ENCODE results near the gene CLCN6. TPM values are rescaled to one million over a fixed set of nuclear protein-coding genes. Genes with fewer than 3 reads are reported as not detected.
A peak's percentile ranks its signal among the peaks of the same experiment; 100 is the strongest.

CLCN6 gene
- total RNA-seq, 1 experiment from 2014 or later = 30.4 TPM

GRCh38 chr1:11766429-11766776 is 39.6 kb upstream of the CLCN6 start:
- peaks cover 12% of the 10 kb centered on the region for H3K4me1 ChIP-seq
- no peak overlapping the region for H3K27ac Mint-ChIP-seq (ENCODE audit: unreplicated experiment)
- no peaks in the 10 kb centered on the region for H3K36me3 Mint-ChIP-seq (ENCODE audit: insufficient read depth, unreplicated experiment)
- H3K4me3 Mint-ChIP-seq (ENCODE audit: unreplicated experiment) = no peak overlapping the region
- H3K27me3 Mint-ChIP-seq (ENCODE audit: insufficient read depth, unreplicated experiment) = no peaks in the 10 kb centered on the region
- no peak for TF ChIP-seq CTCF (IDR thresholded peaks at IDR 0.05; ENCODE audit: insufficient read depth in 1 of 2, low read depth in 1 of 2, low read length in 1 of 2, severe bottlenecking in 1 of 2, unreplicated experiment in 1 of 2)
- no peaks in the 10 kb centered on the region for H3K9me3 Mint-ChIP-seq (ENCODE audit: unreplicated experiment)
- ChIA-PET POLR2A (no interaction called here), CTCF (no interaction called here)
- no peaks in the 10 kb centered on the region for H3K9me3 ChIP-seq
- intact Hi-C loops (cut with micrococcal nuclease; ENCODE audit: unreplicated experiment) = no loop called here
- H3K36me3 ChIP-seq (ENCODE audit: control insufficient read depth, insufficient read depth, low read length) = no peaks in the 10 kb centered on the region
- no TSS peak for BruUV-seq (replicated peaks)
- H3K27me3 ChIP-seq (replicated peaks; ENCODE audit: control insufficient read depth, insufficient read depth, low read length) = no peaks in the 10 kb centered on the region
- H3K4me3 ChIP-seq (ENCODE audit: low read depth, low read length) = no peak overlapping the region
- no peak for DNase-seq
- H3K4me1 Mint-ChIP-seq (ENCODE audit: low read depth, unreplicated experiment) = peaks cover 6% of the 10 kb centered on the region

- intact Hi-C loops (cut with micrococcal nuclease; ENCODE audit: unreplicated experiment) = no loop called here
- BruUV-seq (replicated peaks) = no TSS peak
These were observed 37.9 kb upstream of the CLCN6 start for GRCh38 chr1:11767922-11768704.

GRCh38 chr1:11768821-11769220 is 37.2 kb upstream of the CLCN6 start:
- Mint-ChIP-seq H3K27ac (ENCODE audit: unreplicated experiment) (no peak overlapping the region), H3K36me3 (ENCODE audit: insufficient read depth, unreplicated experiment) (no peaks in the 10 kb centered on the region), H3K4me1 (ENCODE audit: low read depth, unreplicated experiment) (no peaks in the 10 kb centered on the region), H3K9me3 (ENCODE audit: unreplicated experiment) (no peaks in the 10 kb centered on the region), H3K27me3 (ENCODE audit: insufficient read depth, unreplicated experiment) (no peaks in the 10 kb centered on the region), H3K4me3 (ENCODE audit: unreplicated experiment) (no peak overlapping the region)
- Histone ChIP-seq H3K4me1 (peaks cover 6% of the 10 kb centered on the region; the same call in 1 of the 2 replicates), H3K9me3 (no peaks in the 10 kb centered on the region), H3K4me3 (ENCODE audit: low read depth, low read length) (no peak overlapping the region), H3K27me3 (replicated peaks; ENCODE audit: control insufficient read depth, insufficient read depth, low read length) (no peaks in the 10 kb centered on the region), H3K36me3 (ENCODE audit: control insufficient read depth, insufficient read depth, low read length) (no peaks in the 10 kb centered on the region)
- POLR2A ChIA-PET = no interaction called here
- peak; percentile 30 to 66 for DNase-seq
- CTCF ChIA-PET = no interaction called here
- intact Hi-C loops (cut with micrococcal nuclease; ENCODE audit: unreplicated experiment) = no loop called here
- no peak for TF ChIP-seq CTCF (IDR thresholded peaks at IDR 0.05; ENCODE audit: insufficient read depth in 1 of 2, low read depth in 1 of 2, low read length in 1 of 2, severe bottlenecking in 1 of 2, unreplicated experiment in 1 of 2)
- BruUV-seq (replicated peaks) = no TSS peak

More at GRCh38 chr1:11767922-11768704, 37.9 kb upstream of the CLCN6 start:
- Histone ChIP-seq H3K9me3 (no peaks in the 10 kb centered on the region), H3K27me3 (replicated peaks; ENCODE audit: control insufficient read depth, insufficient read depth, low read length) (no peaks in the 10 kb centered on the region), H3K4me3 (ENCODE audit: low read depth, low read length) (no peak overlapping the region), H3K4me1 (peaks cover 6% of the 10 kb centered on the region; the same call in 1 of the 2 replicates), H3K36me3 (ENCODE audit: control insufficient read depth, insufficient read depth, low read length) (no peaks in the 10 kb centered on the region)
- no peaks in the 10 kb centered on the region for H3K27me3 Mint-ChIP-seq (ENCODE audit: insufficient read depth, unreplicated experiment)
- TF ChIP-seq CTCF (IDR thresholded peaks at IDR 0.05; ENCODE audit: insufficient read depth in 1 of 2, low read depth in 1 of 2, low read length in 1 of 2, severe bottlenecking in 1 of 2, unreplicated experiment in 1 of 2) = no peak
- no peaks in the 10 kb centered on the region for H3K36me3 Mint-ChIP-seq (ENCODE audit: insufficient read depth, unreplicated experiment)
- H3K27ac Mint-ChIP-seq (ENCODE audit: unreplicated experiment) = no peak overlapping the region
- CTCF ChIA-PET = no interaction called here
- H3K4me3 Mint-ChIP-seq (ENCODE audit: unreplicated experiment) = no peak overlapping the region
- no peak for DNase-seq
- H3K9me3 Mint-ChIP-seq (ENCODE audit: unreplicated experiment) = no peaks in the 10 kb centered on the region
- POLR2A ChIA-PET = no interaction called here
- H3K4me1 Mint-ChIP-seq (ENCODE audit: low read depth, unreplicated experiment) = no peaks in the 10 kb centered on the region

Measured in Caco-2 (cell line).